NCI-H2196 (cell line): ENCODE measurements around the gene ATG10.
A peak's percentile ranks its signal among the peaks of the same experiment; 100 is the strongest.
"Not testable (repeated sequence)": the region's sequence is repeated elsewhere in the genome, so short reads cannot be mapped to it uniquely, and the experiment has no call there.

Experiments
- DNase-seq: peaks from one replicate; lab custom pipeline; 2025; ENCODE audit not compliant: unreplicated experiment; lab: John Stamatoyannopoulos, UW

Gene ATG10

GRCh38 chr5:82218374-82219156 lies 246.7 kb downstream of the ATG10 start:
- no peak for DNase-seq

- DNase-seq: no peak
Observed at GRCh38 chr5:82221020-82221419, 249.2 kb downstream of the ATG10 start.

GRCh38 chr5:82222597-82223574 lies 251.1 kb downstream of the ATG10 start:
- no peak for DNase-seq

- peak; percentile 36 for DNase-seq
Observed at GRCh38 chr5:82225525-82226172, 253.8 kb downstream of the ATG10 start.

- DNase-seq: no peak
Observed at GRCh38 chr5:82234885-82235284, 263.1 kb downstream of the ATG10 start.

- no peak for DNase-seq
Observed at GRCh38 chr5:82244151-82244550, 272.3 kb downstream of the ATG10 start.

GRCh38 chr5:82244854-82245635 lies 273.2 kb downstream of the ATG10 start:
- DNase-seq: no peak

- DNase-seq: no peak
Observed at GRCh38 chr5:82246960-82247574, 275.2 kb downstream of the ATG10 start.

- no peak for DNase-seq
Observed at GRCh38 chr5:82252744-82253143, 280.9 kb downstream of the ATG10 start.

GRCh38 chr5:82255844-82256243 lies 284.0 kb downstream of the ATG10 start:
- no peak for DNase-seq

GRCh38 chr5:82257247-82257646 lies 285.4 kb downstream of the ATG10 start:
- DNase-seq: no peak

- no peak for DNase-seq
Observed at GRCh38 chr5:82257729-82258128, 285.9 kb downstream of the ATG10 start.

- DNase-seq: no peak
Observed at GRCh38 chr5:82259172-82259800, 287.5 kb downstream of the ATG10 start.

GRCh38 chr5:82265047-82265446 lies 293.2 kb downstream of the ATG10 start:
- no peak for DNase-seq

GRCh38 chr5:82267297-82267933 lies 295.6 kb downstream of the ATG10 start:
- not testable (repeated sequence) for DNase-seq

GRCh38 chr5:82269363-82269762 lies 297.5 kb downstream of the ATG10 start:
- not testable (repeated sequence) for DNase-seq

GRCh38 chr5:82272571-82273356 lies 300.9 kb downstream of the ATG10 start:
- DNase-seq: not testable (repeated sequence)

- not testable (repeated sequence) for DNase-seq
Observed at GRCh38 chr5:82273426-82273825, 301.6 kb downstream of the ATG10 start.
